ENCODE results near the gene OPCML. TPM values are rescaled to one million over a fixed set of nuclear protein-coding genes. Genes with fewer than 3 reads are reported as not detected.

OPCML gene
- total RNA-seq, 5 donors from 2014 or later (not counting 1 experiment from before 2014, with no cell fraction given), result not detected

- DNase-seq, result no peak
- no peaks in the 10 kb centered on the region for H3K9me3 ChIP-seq
- no peaks in the 10 kb centered on the region for H3K27me3 Mint-ChIP-seq
- CTCF ChIA-PET, result no interaction called here
- ATAC-seq (replicated peaks in 1 of 4), result no peak
- H3K9me3 Mint-ChIP-seq, result peaks cover 0 to 13% (median 3%) of the 10 kb centered on the region in 3 donors
- no peak overlapping the region for H3K27ac Mint-ChIP-seq
- no peaks in the 10 kb centered on the region for H3K36me3 ChIP-seq (ENCODE audit: control insufficient read depth in 2 of 2, extremely low read depth in 1 of 2, insufficient read depth in 1 of 2, low read length in 1 of 2)
- H3K27ac ChIP-seq (ENCODE audit: low read length), result no peak overlapping the region
- H3K4me1 ChIP-seq (ENCODE audit: control insufficient read depth in 1 of 2, extremely low read depth in 1 of 2, insufficient read depth in 2 of 2, low read length in 2 of 2), result no peaks in the 10 kb centered on the region
- WGBS (ENCODE audit: insufficient coverage), result no CpG with 5 or more reads among the region's 2 CpGs
- H3K4me3 ChIP-seq (ENCODE audit: control insufficient read depth in 1 of 2, extremely low read depth in 1 of 2, low read length in 1 of 2), result no peak overlapping the region
- POLR2A ChIA-PET, result no interaction called here
- H3K4me3 Mint-ChIP-seq, result no peak overlapping the region
- no peaks in the 10 kb centered on the region for H3K4me1 Mint-ChIP-seq
- peaks cover 0 to 2% of the 10 kb centered on the region in 2 experiments for H3K27me3 ChIP-seq (replicated peaks in 1 of 2; ENCODE audit: control insufficient read depth in 2 of 2, extremely low read depth in 1 of 2, insufficient read depth in 2 of 2, low read length in 1 of 2)
- H3K36me3 Mint-ChIP-seq, result no peaks in the 10 kb centered on the region
Observed at GRCh38 chr11:132601875-132602274, 930.4 kb downstream of the OPCML start.

GRCh38 chr11:132595711-132596134, 936.6 kb downstream of the OPCML start:
- Histone ChIP-seq H3K27me3 (replicated peaks in 1 of 2; ENCODE audit: control insufficient read depth in 2 of 2, extremely low read depth in 1 of 2, insufficient read depth in 2 of 2, low read length in 1 of 2) (no peaks in the 10 kb centered on the region), H3K4me1 (ENCODE audit: control insufficient read depth in 1 of 2, extremely low read depth in 1 of 2, insufficient read depth in 2 of 2, low read length in 2 of 2) (no peaks in the 10 kb centered on the region), H3K4me3 (ENCODE audit: control insufficient read depth in 1 of 2, extremely low read depth in 1 of 2, low read length in 1 of 2) (no peak overlapping the region), H3K36me3 (ENCODE audit: control insufficient read depth in 2 of 2, extremely low read depth in 1 of 2, insufficient read depth in 1 of 2, low read length in 1 of 2) (no peaks in the 10 kb centered on the region), H3K27ac (ENCODE audit: low read length) (no peak overlapping the region), H3K9me3 (no peaks in the 10 kb centered on the region)
- ATAC-seq (replicated peaks in 1 of 4) (no peak), DNase-seq (no peak)
- no peaks in the 10 kb centered on the region for H3K27me3 Mint-ChIP-seq
- ChIA-PET CTCF (no interaction called here), POLR2A (no interaction called here)
- no peak overlapping the region for H3K4me3 Mint-ChIP-seq
- no peak overlapping the region for H3K27ac Mint-ChIP-seq
- H3K9me3 Mint-ChIP-seq, result peaks cover 0 to 10% (median 3%) of the 10 kb centered on the region in 3 donors
- H3K4me1 Mint-ChIP-seq, result no peaks in the 10 kb centered on the region
- WGBS (ENCODE audit: insufficient coverage), result 0% methylated on average over 1 of the region's 1 CpG
- no peaks in the 10 kb centered on the region for H3K36me3 Mint-ChIP-seq

- no peak overlapping the region for H3K27ac Mint-ChIP-seq
- H3K27me3 Mint-ChIP-seq, result no peaks in the 10 kb centered on the region
- ATAC-seq (replicated peaks in 1 of 4) (no peak), DNase-seq (no peak)
- no peak overlapping the region for H3K27ac ChIP-seq (ENCODE audit: low read length)
- H3K4me3 Mint-ChIP-seq, result no peak overlapping the region
- CTCF ChIA-PET, result no interaction called here
- WGBS (ENCODE audit: insufficient coverage), result no CpG with 5 or more reads among the region's 1 CpG
- POLR2A ChIA-PET, result no interaction called here
- no peaks in the 10 kb centered on the region for H3K36me3 ChIP-seq (ENCODE audit: control insufficient read depth in 2 of 2, extremely low read depth in 1 of 2, insufficient read depth in 1 of 2, low read length in 1 of 2)
- no peak overlapping the region for H3K4me3 ChIP-seq (ENCODE audit: control insufficient read depth in 1 of 2, extremely low read depth in 1 of 2, low read length in 1 of 2)
- H3K4me1 Mint-ChIP-seq, result no peaks in the 10 kb centered on the region
- peaks cover 0 to 10% (median 3%) of the 10 kb centered on the region in 3 donors for H3K9me3 Mint-ChIP-seq
- H3K36me3 Mint-ChIP-seq, result no peaks in the 10 kb centered on the region
- H3K4me1 ChIP-seq (ENCODE audit: control insufficient read depth in 1 of 2, extremely low read depth in 1 of 2, insufficient read depth in 2 of 2, low read length in 2 of 2), result no peaks in the 10 kb centered on the region
- H3K9me3 ChIP-seq, result no peaks in the 10 kb centered on the region
- no peaks in the 10 kb centered on the region for H3K27me3 ChIP-seq (replicated peaks in 1 of 2; ENCODE audit: control insufficient read depth in 2 of 2, extremely low read depth in 1 of 2, insufficient read depth in 2 of 2, low read length in 1 of 2)
Observed at GRCh38 chr11:132595246-132595645, 937.1 kb downstream of the OPCML start.

GRCh38 chr11:132590986-132591385, 941.3 kb downstream of the OPCML start:
- H3K27ac Mint-ChIP-seq, result no peak overlapping the region
- CTCF ChIA-PET, result no interaction called here
- no peak for ATAC-seq (replicated peaks in 1 of 4)

GRCh38 chr11:132590554-132590953, 941.7 kb downstream of the OPCML start:
- 74% methylated on average over 5 of the region's 7 CpGs for WGBS (ENCODE audit: insufficient coverage)
- Mint-ChIP-seq H3K27me3 (no peaks in the 10 kb centered on the region), H3K27ac (no peak overlapping the region), H3K36me3 (no peaks in the 10 kb centered on the region), H3K4me3 (no peak overlapping the region), H3K4me1 (no peaks in the 10 kb centered on the region), H3K9me3 (peaks cover 0 to 13% (median 0%) of the 10 kb centered on the region in 3 donors)
- ATAC-seq (replicated peaks in 1 of 4), result no peak
- Histone ChIP-seq H3K9me3 (no peaks in the 10 kb centered on the region), H3K4me1 (ENCODE audit: control insufficient read depth in 1 of 2, extremely low read depth in 1 of 2, insufficient read depth in 2 of 2, low read length in 2 of 2) (no peaks in the 10 kb centered on the region), H3K36me3 (ENCODE audit: control insufficient read depth in 2 of 2, extremely low read depth in 1 of 2, insufficient read depth in 1 of 2, low read length in 1 of 2) (no peaks in the 10 kb centered on the region), H3K27ac (ENCODE audit: low read length) (no peak overlapping the region), H3K4me3 (ENCODE audit: control insufficient read depth in 1 of 2, extremely low read depth in 1 of 2, low read length in 1 of 2) (no peak overlapping the region), H3K27me3 (replicated peaks in 1 of 2; ENCODE audit: control insufficient read depth in 2 of 2, extremely low read depth in 1 of 2, insufficient read depth in 2 of 2, low read length in 1 of 2) (no peaks in the 10 kb centered on the region)
- no peak for DNase-seq
- POLR2A ChIA-PET, result no interaction called here
- CTCF ChIA-PET, result no interaction called here

More at GRCh38 chr11:132590986-132591385, 941.3 kb downstream of the OPCML start:
- Histone ChIP-seq H3K4me1 (ENCODE audit: control insufficient read depth in 1 of 2, extremely low read depth in 1 of 2, insufficient read depth in 2 of 2, low read length in 2 of 2) (no peaks in the 10 kb centered on the region), H3K36me3 (ENCODE audit: control insufficient read depth in 2 of 2, extremely low read depth in 1 of 2, insufficient read depth in 1 of 2, low read length in 1 of 2) (no peaks in the 10 kb centered on the region), H3K27ac (ENCODE audit: low read length) (no peak overlapping the region), H3K9me3 (no peaks in the 10 kb centered on the region), H3K4me3 (ENCODE audit: control insufficient read depth in 1 of 2, extremely low read depth in 1 of 2, low read length in 1 of 2) (no peak overlapping the region), H3K27me3 (replicated peaks in 1 of 2; ENCODE audit: control insufficient read depth in 2 of 2, extremely low read depth in 1 of 2, insufficient read depth in 2 of 2, low read length in 1 of 2) (no peaks in the 10 kb centered on the region)
- H3K4me1 Mint-ChIP-seq, result no peaks in the 10 kb centered on the region
- peaks cover 0 to 13% (median 0%) of the 10 kb centered on the region in 3 donors for H3K9me3 Mint-ChIP-seq
- WGBS (ENCODE audit: insufficient coverage), result 100% methylated on average over 1 of the region's 5 CpGs
- no peak overlapping the region for H3K4me3 Mint-ChIP-seq
- no peaks in the 10 kb centered on the region for H3K36me3 Mint-ChIP-seq
- no peak for DNase-seq
- POLR2A ChIA-PET, result no interaction called here
- no peaks in the 10 kb centered on the region for H3K27me3 Mint-ChIP-seq

- Histone ChIP-seq H3K27ac (ENCODE audit: low read length) (no peak overlapping the region), H3K4me1 (ENCODE audit: control insufficient read depth in 1 of 2, extremely low read depth in 1 of 2, insufficient read depth in 2 of 2, low read length in 2 of 2) (no peaks in the 10 kb centered on the region), H3K9me3 (no peaks in the 10 kb centered on the region), H3K36me3 (ENCODE audit: control insufficient read depth in 2 of 2, extremely low read depth in 1 of 2, insufficient read depth in 1 of 2, low read length in 1 of 2) (no peaks in the 10 kb centered on the region), H3K4me3 (ENCODE audit: control insufficient read depth in 1 of 2, extremely low read depth in 1 of 2, low read length in 1 of 2) (no peak overlapping the region), H3K27me3 (replicated peaks in 1 of 2; ENCODE audit: control insufficient read depth in 2 of 2, extremely low read depth in 1 of 2, insufficient read depth in 2 of 2, low read length in 1 of 2) (no peaks in the 10 kb centered on the region)
- Mint-ChIP-seq H3K36me3 (no peaks in the 10 kb centered on the region), H3K4me1 (no peaks in the 10 kb centered on the region), H3K4me3 (no peak overlapping the region), H3K27ac (no peak overlapping the region), H3K27me3 (no peaks in the 10 kb centered on the region), H3K9me3 (peaks cover 0 to 13% (median 0%) of the 10 kb centered on the region in 3 donors)
- ChIA-PET CTCF (no interaction called here), POLR2A (no interaction called here)
- DNase-seq (no peak), ATAC-seq (replicated peaks in 1 of 4) (no peak)
- no CpG with 5 or more reads among the region's 1 CpG for WGBS (ENCODE audit: insufficient coverage)
Observed at GRCh38 chr11:132589791-132590190, 942.5 kb downstream of the OPCML start.

- ATAC-seq (replicated peaks in 1 of 4) (no peak), DNase-seq (no peak)
- Histone ChIP-seq H3K9me3 (no peaks in the 10 kb centered on the region), H3K4me3 (ENCODE audit: control insufficient read depth in 1 of 2, extremely low read depth in 1 of 2, low read length in 1 of 2) (no peak overlapping the region), H3K4me1 (ENCODE audit: control insufficient read depth in 1 of 2, extremely low read depth in 1 of 2, insufficient read depth in 2 of 2, low read length in 2 of 2) (no peaks in the 10 kb centered on the region), H3K27me3 (replicated peaks in 1 of 2; ENCODE audit: control insufficient read depth in 2 of 2, extremely low read depth in 1 of 2, insufficient read depth in 2 of 2, low read length in 1 of 2) (no peaks in the 10 kb centered on the region), H3K27ac (ENCODE audit: low read length) (no peak overlapping the region), H3K36me3 (ENCODE audit: control insufficient read depth in 2 of 2, extremely low read depth in 1 of 2, insufficient read depth in 1 of 2, low read length in 1 of 2) (no peaks in the 10 kb centered on the region)
- Mint-ChIP-seq H3K36me3 (no peaks in the 10 kb centered on the region), H3K4me3 (no peak overlapping the region), H3K27me3 (no peaks in the 10 kb centered on the region), H3K27ac (no peak overlapping the region), H3K4me1 (no peaks in the 10 kb centered on the region), H3K9me3 (peaks cover 0 to 13% (median 0%) of the 10 kb centered on the region in 3 donors)
- ChIA-PET CTCF (no interaction called here), POLR2A (no interaction called here)
Observed at GRCh38 chr11:132588366-132588765, 943.9 kb downstream of the OPCML start.
